Effector memory CD8-positive, alpha-beta T cell (primary cell): ENCODE data around the gene TMCO5A.

Experiments
- ATAC-seq: fragments of 150-1000 bp; cut with Tn5 transposase; replicated peaks from 2 replicates; pipeline ENCODE4 v1.10.0; 2021; ENCODE audit warnings: mild to moderate bottlenecking, moderate library complexity
- DNase-seq, 3 experiments: peaks; one replicate each; pipeline ENCODE4 v3.0.0; 2021
- H3K27ac Mint-ChIP-seq, 2 donors: one replicate each; pipeline ENCODE4 v1.8.0; 2022; ENCODE audit warnings: mild to moderate bottlenecking in 2 of 2, mixed read lengths in 2 of 2, moderate library complexity in 2 of 2
- H3K27me3 Mint-ChIP-seq, 2 donors: one replicate each; pipeline ENCODE4 v1.8.0; 2022; ENCODE audit warnings: mixed read lengths in 2 of 2
- H3K36me3 Mint-ChIP-seq: one replicate; pipeline ENCODE4 v1.8.0; 2022; ENCODE audit warnings: mild to moderate bottlenecking, moderate library complexity, mixed read lengths; ENCODE audit not compliant: insufficient read depth
- H3K4me1 Mint-ChIP-seq, 2 donors: one replicate each; pipeline ENCODE4 v1.8.0; 2022; ENCODE audit warnings: low read depth in 2 of 2, mixed read lengths in 2 of 2
- H3K4me3 Mint-ChIP-seq, 2 donors: one replicate each; pipeline ENCODE4 v1.8.0; 2022; ENCODE audit warnings: mild to moderate bottlenecking in 2 of 2, mixed read lengths in 2 of 2, moderate library complexity in 2 of 2
- H3K9me3 Mint-ChIP-seq, 2 donors: one replicate each; pipeline ENCODE4 v1.8.0; 2022; ENCODE audit warnings: mixed read lengths in 2 of 2

TMCO5A gene

DNA sequence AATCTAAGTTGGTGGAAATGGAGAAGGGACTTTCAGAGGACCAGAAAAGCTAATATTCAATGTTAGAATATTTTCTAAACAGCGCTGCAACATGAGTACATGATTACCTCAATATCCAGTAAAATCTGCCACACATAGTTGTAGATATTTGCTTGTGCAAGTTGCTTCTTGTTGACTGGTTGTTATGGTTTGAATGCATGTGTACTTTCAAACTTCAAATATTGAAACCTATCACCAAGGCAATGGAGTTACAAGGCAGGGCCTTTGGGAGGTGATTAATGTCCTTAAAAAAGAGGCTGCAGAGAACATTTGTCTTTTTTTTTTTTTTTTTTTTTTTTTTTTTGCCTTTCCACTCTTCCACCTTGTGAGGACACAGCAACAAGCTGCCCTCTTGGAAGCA, 49.9 kb downstream of the TMCO5A start:
- H3K4me3 Mint-ChIP-seq, result no peak overlapping the region
- H3K9me3 Mint-ChIP-seq, result peaks cover 0 to 3% of the 10 kb centered on the region in 2 donors
- DNase-seq (no peak), ATAC-seq (no peak)
- no peaks in the 10 kb centered on the region for H3K4me1 Mint-ChIP-seq
- H3K36me3 Mint-ChIP-seq, result no peaks in the 10 kb centered on the region
- no peak overlapping the region for H3K27ac Mint-ChIP-seq
- H3K27me3 Mint-ChIP-seq, result peaks cover 8 to 20% of the 10 kb centered on the region in 2 donors

DNA sequence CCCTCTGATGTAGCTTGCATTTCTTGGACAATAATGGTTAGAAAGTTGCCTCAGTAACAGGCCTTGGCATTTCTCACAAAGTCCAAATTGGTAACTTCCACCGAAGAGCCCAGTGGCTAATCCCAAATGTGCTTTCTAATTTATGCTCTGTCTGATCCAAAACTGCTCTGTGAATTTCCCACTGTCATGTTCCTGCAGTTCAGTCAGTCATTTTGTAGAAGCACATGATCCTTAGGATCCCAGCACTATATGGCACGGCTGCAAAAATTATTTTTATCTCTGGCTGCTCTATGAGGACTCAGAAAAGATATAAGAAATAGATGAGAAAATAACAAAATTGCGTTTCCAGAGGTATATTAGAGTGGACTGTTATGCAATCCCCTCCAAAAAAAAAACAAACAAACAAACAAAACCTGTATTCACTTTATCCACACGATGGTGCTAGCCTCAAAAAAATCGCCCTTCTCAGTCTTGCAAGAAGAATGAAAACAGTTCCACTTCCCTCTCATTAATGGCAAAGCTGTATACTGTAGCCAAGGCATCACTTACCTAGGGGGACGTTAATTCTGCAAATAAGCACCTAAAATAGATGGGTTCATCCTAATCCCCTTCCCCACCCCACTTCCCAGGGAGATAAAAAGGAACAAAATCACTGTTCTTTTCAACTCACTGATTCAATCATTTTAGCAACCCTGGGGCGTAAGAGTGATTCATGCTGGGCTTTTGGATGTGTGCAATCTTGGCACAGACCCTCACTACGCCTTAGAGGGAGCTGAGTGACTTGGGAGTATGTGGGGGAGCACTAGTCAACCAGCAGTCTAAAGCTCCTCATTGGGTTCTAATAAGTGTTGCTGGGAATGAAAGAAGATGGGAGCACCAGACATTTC, 61.3 kb downstream of the TMCO5A start:
- no peak for ATAC-seq
- Mint-ChIP-seq H3K4me1 (no peaks in the 10 kb centered on the region), H3K36me3 (no peaks in the 10 kb centered on the region), H3K27ac (no peak overlapping the region), H3K9me3 (no peaks in the 10 kb centered on the region), H3K27me3 (peaks cover 17 to 40% of the 10 kb centered on the region in 2 donors), H3K4me3 (no peak overlapping the region)
- peak in 2 of 3 experiments; percentile 5 to 16 for DNase-seq
